Neuronal stem cell (in vitro differentiated cells): Measurements from ENCODE around the gene PLEKHA6.

Experiments used
- DNase-seq: peaks from one replicate; pipeline ENCODE4 v3.0.0-alpha.2; 2013; ENCODE audit warnings: low spot score
- H2AFZ ChIP-seq: one replicate; pipeline ENCODE4 v1.6.1; 2013; ENCODE audit warnings: mild to moderate bottlenecking, low read length, inconsistent platforms
- H2AK5ac ChIP-seq: 2 replicates; pipeline ENCODE4 v1.6.1; 2013; ENCODE audit warnings: low read depth, mild to moderate bottlenecking, inconsistent platforms, low read length, moderate library complexity, mixed read lengths
- H2BK120ac ChIP-seq: 2 replicates; pipeline ENCODE4 v1.6.1; 2013; ENCODE audit warnings: low read depth, mild to moderate bottlenecking, inconsistent platforms, low read length, moderate library complexity, mixed read lengths
- H2BK12ac ChIP-seq: one replicate; pipeline ENCODE4 v1.6.1; 2013; ENCODE audit warnings: low read length, inconsistent platforms
- H2BK15ac ChIP-seq: 2 replicates; pipeline ENCODE4 v1.6.1; 2013; ENCODE audit warnings: mild to moderate bottlenecking, low read length, inconsistent platforms, mixed read lengths
- H2BK5ac ChIP-seq: one replicate; pipeline ENCODE4 v1.6.1; 2013; ENCODE audit warnings: inconsistent platforms, mild to moderate bottlenecking, low read length, moderate library complexity
- H3K14ac ChIP-seq: one replicate; pipeline ENCODE4 v1.6.1; 2013; ENCODE audit warnings: low read length, inconsistent platforms
- H3K18ac ChIP-seq: 2 replicates; pipeline ENCODE4 v1.6.1; 2013; ENCODE audit warnings: low read length, inconsistent platforms
- H3K23ac ChIP-seq: 2 replicates; pipeline ENCODE4 v1.6.1; 2013; ENCODE audit warnings: low read depth, mild to moderate bottlenecking, mixed read lengths, low read length, inconsistent platforms; ENCODE audit not compliant: poor library complexity
- H3K27ac ChIP-seq: replicated peaks from 3 replicates; pipeline ENCODE4 v1.5.1; 2013; ENCODE audit warnings: low read length, inconsistent platforms
- H3K27me3 ChIP-seq, 3 experiments: 2 replicates each; pipeline ENCODE4 v1.6.1; 2013; ENCODE audit warnings: low read length in 3 of 3, mild to moderate bottlenecking in 2 of 3, inconsistent platforms in 1 of 3, low read depth in 1 of 3, mixed read lengths in 1 of 3, moderate library complexity in 1 of 3; ENCODE audit not compliant: control insufficient read depth in 3 of 3, insufficient read depth in 3 of 3
- H3K36me3 ChIP-seq, 2 donors: replicated peaks in 1 of 2; 2 replicates each; pipeline ENCODE4 v1.6.1; 2013; ENCODE audit warnings: low read length in 2 of 2; ENCODE audit not compliant: control insufficient read depth in 2 of 2, insufficient read depth in 2 of 2
- H3K4ac ChIP-seq: 2 replicates; pipeline ENCODE4 v1.6.1; 2013; ENCODE audit warnings: inconsistent platforms, mild to moderate bottlenecking, low read length, moderate library complexity
- H3K4me1 ChIP-seq, 2 donors: 1 replicate in 1 of 2; 2 replicates in 1 of 2; pipeline ENCODE4 v1.6.1; 2013; ENCODE audit warnings: low read length in 2 of 2, low read depth in 1 of 2; ENCODE audit not compliant: control insufficient read depth in 2 of 2, insufficient read depth in 1 of 2
- H3K4me2 ChIP-seq: one replicate; pipeline ENCODE4 v1.6.1; 2013; ENCODE audit warnings: mild to moderate bottlenecking, low read length, inconsistent platforms; ENCODE audit not compliant: insufficient read depth, poor library complexity, severe bottlenecking
- H3K4me3 ChIP-seq, 2 donors: 2 replicates each; pipeline ENCODE4 v1.5.1; 2013; ENCODE audit warnings: low read length in 2 of 2, mild to moderate bottlenecking in 2 of 2, inconsistent platforms in 1 of 2, moderate library complexity in 1 of 2
- H3K79me1 ChIP-seq: one replicate; pipeline ENCODE4 v1.6.1; 2013; ENCODE audit warnings: low read depth, mild to moderate bottlenecking, inconsistent platforms, low read length, moderate library complexity
- H3K9ac ChIP-seq: one replicate; pipeline ENCODE4 v1.6.1; 2013; ENCODE audit warnings: mild to moderate bottlenecking, low read depth, low read length, inconsistent platforms; ENCODE audit not compliant: poor library complexity
- H3K9me3 ChIP-seq, 2 donors: replicated peaks in 1 of 2; 2 replicates each; pipeline versions ENCODE3 to v1.6.1; 2013; ENCODE audit warnings: low read length in 2 of 2, mild to moderate bottlenecking in 2 of 2, inconsistent platforms in 1 of 2, low read depth in 1 of 2, mixed read lengths in 1 of 2, moderate library complexity in 1 of 2; ENCODE audit not compliant: control insufficient read depth in 2 of 2, insufficient read depth in 1 of 2
- H4K8ac ChIP-seq: one replicate; pipeline ENCODE4 v1.6.1; 2013; ENCODE audit warnings: low read depth, mild to moderate bottlenecking, inconsistent platforms, low read length, moderate library complexity
- H4K91ac ChIP-seq: one replicate; pipeline ENCODE4 v1.6.1; 2013; ENCODE audit warnings: low read length, low read depth, mild to moderate bottlenecking, inconsistent platforms; ENCODE audit not compliant: poor library complexity
- WGBS, 2 donors: extraction: QIAGEN DNeasy Blood & Tissue Kit; methylation state at CpG; one replicate each; pipeline ENCODE4 v1.1.7; 2013; ENCODE audit warnings: missing lambda C conversion rate in 2 of 2, mixed read lengths in 1 of 2; ENCODE audit not compliant: insufficient read length in 2 of 2, insufficient replicate concordance in 1 of 2; ENCODE audit errors: extremely low coverage in 2 of 2; 5-methylcytosine and 5-hydroxymethylcytosine counted together

PLEKHA6 gene

GRCh38 chr1:204268101-204268500 lies 91.6 kb downstream of the PLEKHA6 start:
- H2BK120ac ChIP-seq: no peak overlapping the region
- H4K91ac ChIP-seq: no peak overlapping the region
- no peak overlapping the region for H3K14ac ChIP-seq
- no peak overlapping the region for H3K4me2 ChIP-seq
- H3K27me3 ChIP-seq: no peaks in the 10 kb centered on the region
- H3K9me3 ChIP-seq: no peaks in the 10 kb centered on the region
- H2BK12ac ChIP-seq: no peak overlapping the region
- no peak overlapping the region for H2AK5ac ChIP-seq
- no peak for DNase-seq
- no peak overlapping the region for H2BK15ac ChIP-seq
- H4K8ac ChIP-seq: no peak overlapping the region
- H3K23ac ChIP-seq: no peak overlapping the region
- H2BK5ac ChIP-seq: no peak overlapping the region
- no peak overlapping the region for H3K27ac ChIP-seq
- H3K4me3 ChIP-seq: no peak overlapping the region
- no peak overlapping the region for H3K18ac ChIP-seq
- H3K9ac ChIP-seq: no peak overlapping the region
- peaks cover 6 to 9% of the 10 kb centered on the region in 2 donors for H3K4me1 ChIP-seq
- H3K36me3 ChIP-seq: peaks cover 0 to 62% of the 10 kb centered on the region in 2 donors
- WGBS, 2 donors: no CpG with 5 or more reads among the region's 9 CpGs
- H2AFZ ChIP-seq: no peak overlapping the region
- H3K4ac ChIP-seq: no peak overlapping the region
- H3K79me1 ChIP-seq: no peaks in the 10 kb centered on the region

DNA sequence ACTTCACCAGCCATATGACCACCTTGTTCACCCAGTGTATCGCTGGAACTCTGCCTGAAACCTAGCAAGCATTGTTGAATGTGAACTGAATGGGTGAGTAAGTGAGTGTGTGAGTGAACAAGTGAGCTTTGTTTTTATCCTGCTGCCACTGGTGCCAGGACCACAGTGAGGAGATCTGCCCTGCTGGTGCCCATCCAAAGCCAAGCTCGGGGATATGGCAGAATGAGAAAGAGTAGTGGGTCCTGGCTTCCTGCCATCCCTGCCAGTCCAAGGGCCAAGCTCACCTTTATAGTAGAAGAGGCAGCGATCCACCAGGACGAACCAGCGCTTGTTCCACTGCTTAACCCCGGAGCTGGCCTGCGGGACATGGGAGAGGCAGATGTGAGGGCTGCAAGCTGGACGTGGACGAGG lies 92.5 kb downstream of the PLEKHA6 start:
- no peak overlapping the region for H2AK5ac ChIP-seq
- DNase-seq: no peak
- H3K9me3 ChIP-seq: no peaks in the 10 kb centered on the region
- no peak overlapping the region for H3K23ac ChIP-seq
- H2BK5ac ChIP-seq: no peak overlapping the region
- H3K4me3 ChIP-seq: no peak overlapping the region
- peaks cover 0 to 53% of the 10 kb centered on the region in 2 donors for H3K36me3 ChIP-seq
- no peaks in the 10 kb centered on the region for H3K27me3 ChIP-seq
- H2BK120ac ChIP-seq: no peak overlapping the region
- no peak overlapping the region for H3K9ac ChIP-seq
- no peak overlapping the region for H3K14ac ChIP-seq
- no peak overlapping the region for H3K18ac ChIP-seq
- no peak overlapping the region for H2BK15ac ChIP-seq
- H3K4ac ChIP-seq: no peak overlapping the region
- no peak overlapping the region for H4K8ac ChIP-seq
- no CpG with 5 or more reads among the region's 9 CpGs for WGBS, 2 donors
- H3K27ac ChIP-seq: no peak overlapping the region
- H3K79me1 ChIP-seq: no peaks in the 10 kb centered on the region
- no peak overlapping the region for H4K91ac ChIP-seq
- peaks cover 12 to 15% of the 10 kb centered on the region in 2 donors for H3K4me1 ChIP-seq
- no peak overlapping the region for H2BK12ac ChIP-seq
- H3K4me2 ChIP-seq: no peak overlapping the region
- no peak overlapping the region for H2AFZ ChIP-seq

DNA sequence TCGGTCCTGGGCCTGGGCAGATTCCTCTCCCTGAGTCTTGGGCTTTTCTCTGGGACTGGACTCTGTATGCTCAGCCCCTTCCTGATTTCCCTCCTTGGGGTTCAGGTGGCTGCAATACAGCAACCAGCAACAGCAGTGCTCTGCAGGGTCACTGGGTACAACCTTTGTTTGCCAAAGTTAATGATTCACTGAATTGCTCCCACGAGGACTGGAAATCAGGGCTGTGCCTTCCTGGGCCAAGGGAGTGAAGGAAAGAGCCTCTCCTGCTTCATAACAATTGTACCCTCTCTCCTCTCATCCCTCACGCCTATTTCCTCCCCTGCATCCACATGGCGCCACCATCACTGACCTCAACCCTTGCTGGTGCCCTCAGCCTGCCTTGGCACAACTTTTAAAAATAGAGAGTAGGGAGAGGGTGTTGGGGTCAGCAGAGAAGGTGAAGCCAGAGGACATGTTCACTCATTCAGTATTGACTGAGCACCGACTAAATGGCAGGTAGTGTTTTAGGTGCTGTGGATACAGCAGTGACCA lies 93.2 kb downstream of the PLEKHA6 start:
- no peak overlapping the region for H3K14ac ChIP-seq
- no peak overlapping the region for H2BK120ac ChIP-seq
- no CpG with 5 or more reads among the region's 5 CpGs for WGBS, 2 donors
- no peak overlapping the region for H2BK12ac ChIP-seq
- H3K23ac ChIP-seq: no peak overlapping the region
- no peak overlapping the region for H4K91ac ChIP-seq
- no peak overlapping the region for H2BK5ac ChIP-seq
- H3K79me1 ChIP-seq: no peaks in the 10 kb centered on the region
- H2BK15ac ChIP-seq: no peak overlapping the region
- no peak for DNase-seq
- H3K4me2 ChIP-seq: no peak overlapping the region
- no peak overlapping the region for H3K18ac ChIP-seq
- H2AFZ ChIP-seq: no peak overlapping the region
- H3K4me1 ChIP-seq: peaks cover 12 to 15% of the 10 kb centered on the region in 2 donors
- no peak overlapping the region for H3K4ac ChIP-seq
- no peak overlapping the region for H3K27ac ChIP-seq
- no peak overlapping the region for H2AK5ac ChIP-seq
- H3K9me3 ChIP-seq: no peaks in the 10 kb centered on the region
- H3K9ac ChIP-seq: no peak overlapping the region
- no peak overlapping the region for H3K4me3 ChIP-seq
- no peaks in the 10 kb centered on the region for H3K27me3 ChIP-seq
- H3K36me3 ChIP-seq: peaks cover 0 to 56% of the 10 kb centered on the region in 2 donors
- no peak overlapping the region for H4K8ac ChIP-seq

DNA sequence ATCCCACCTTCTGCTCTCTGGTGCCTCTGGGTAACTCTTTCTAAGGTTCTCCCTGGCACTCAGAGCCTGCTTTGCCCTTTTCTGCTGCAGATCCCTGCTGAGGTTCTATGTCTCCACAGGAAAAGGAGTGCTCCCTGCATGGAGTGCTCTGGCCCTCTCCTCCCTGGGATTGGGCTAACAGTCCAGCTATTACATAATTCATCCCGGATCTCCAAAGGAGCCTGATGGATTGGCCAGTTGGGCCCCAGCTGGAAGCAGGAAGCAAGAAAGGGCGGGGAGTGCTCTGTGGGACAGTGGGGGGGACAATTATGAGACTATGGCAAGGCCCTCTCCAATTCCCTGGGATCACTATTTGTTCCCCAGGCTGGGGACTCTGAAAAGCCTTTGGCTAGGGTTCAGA lies 94.1 kb downstream of the PLEKHA6 start:
- no peak overlapping the region for H3K18ac ChIP-seq

More for the DNA sequence above, 94.1 kb downstream of the PLEKHA6 start:
- H3K4me2 ChIP-seq: no peak overlapping the region
- no peak overlapping the region for H3K4ac ChIP-seq
- DNase-seq: no peak
- H3K4me1 ChIP-seq: peaks cover 12 to 15% of the 10 kb centered on the region in 2 donors
- H2AFZ ChIP-seq: no peak overlapping the region
- H4K8ac ChIP-seq: no peak overlapping the region
- H3K27ac ChIP-seq: no peak overlapping the region
- no peaks in the 10 kb centered on the region for H3K9me3 ChIP-seq
- no peak overlapping the region for H2BK15ac ChIP-seq
- no peak overlapping the region for H2BK120ac ChIP-seq
- H3K27me3 ChIP-seq: no peaks in the 10 kb centered on the region
- H2AK5ac ChIP-seq: no peak overlapping the region
- WGBS, 2 donors: no CpG with 5 or more reads among the region's 2 CpGs
- H4K91ac ChIP-seq: no peak overlapping the region
- H3K9ac ChIP-seq: no peak overlapping the region
- H3K79me1 ChIP-seq: no peaks in the 10 kb centered on the region
- H3K23ac ChIP-seq: no peak overlapping the region
- H3K4me3 ChIP-seq: no peak overlapping the region
- H2BK5ac ChIP-seq: no peak overlapping the region
- H3K36me3 ChIP-seq: peaks cover 0 to 57% of the 10 kb centered on the region in 2 donors
- H3K14ac ChIP-seq: no peak overlapping the region
- H2BK12ac ChIP-seq: no peak overlapping the region
